HG03469 (cell line): ENCODE results near the gene INPP4A.

Experiments
- ATAC-seq: cut with Tn5 transposase; IDR thresholded peaks from one replicate; pipeline ENCODE4 v1.9.1; 2021; ENCODE audit warnings: mild to moderate bottlenecking, moderate library complexity, moderate number of reproducible peaks; ENCODE audit not compliant: unreplicated experiment

Gene INPP4A

GRCh38 chr2:98558852-98559530, 114.3 kb downstream of the INPP4A start:
- ATAC-seq, result no peak

- no peak for ATAC-seq
Measured at GRCh38 chr2:98559581-98559980, 114.9 kb downstream of the INPP4A start.

GRCh38 chr2:98560256-98560771, 115.7 kb downstream of the INPP4A start:
- ATAC-seq, result no peak

GRCh38 chr2:98561018-98561417, 116.4 kb downstream of the INPP4A start:
- ATAC-seq, result no peak

- ATAC-seq, result no peak
Measured at GRCh38 chr2:98561902-98562695, 117.4 kb downstream of the INPP4A start.

- no peak for ATAC-seq
Measured at GRCh38 chr2:98563394-98563793, 118.7 kb downstream of the INPP4A start.

- ATAC-seq, result no peak
Measured at GRCh38 chr2:98564541-98565132, 120.0 kb downstream of the INPP4A start.

- no peak for ATAC-seq
Measured at GRCh38 chr2:98565286-98565860, 120.7 kb downstream of the INPP4A start.

GRCh38 chr2:98565941-98566340, 121.3 kb downstream of the INPP4A start:
- ATAC-seq, result no peak

- no peak for ATAC-seq
Measured at GRCh38 chr2:98568161-98568956, 123.7 kb downstream of the INPP4A start.

- no peak for ATAC-seq
Measured at GRCh38 chr2:98569197-98569793, 124.6 kb downstream of the INPP4A start.

- no peak for ATAC-seq
Measured at GRCh38 chr2:98569915-98570314, 125.3 kb downstream of the INPP4A start.

GRCh38 chr2:98570356-98570755, 125.7 kb downstream of the INPP4A start:
- no peak for ATAC-seq

- no peak for ATAC-seq
Measured at GRCh38 chr2:98571121-98571701, 126.6 kb downstream of the INPP4A start.

- no peak for ATAC-seq
Measured at GRCh38 chr2:98571796-98572195, 127.1 kb downstream of the INPP4A start.

GRCh38 chr2:98572211-98572610, 127.6 kb downstream of the INPP4A start:
- no peak for ATAC-seq

GRCh38 chr2:98572676-98573075, 128.0 kb downstream of the INPP4A start:
- ATAC-seq, result no peak

GRCh38 chr2:98573426-98573825, 128.8 kb downstream of the INPP4A start:
- no peak for ATAC-seq

GRCh38 chr2:98576666-98577312, 132.1 kb downstream of the INPP4A start:
- ATAC-seq, result no peak
